K562 (cell line): ENCODE results near the gene NMUR1. TPM values are rescaled to one million over a fixed set of nuclear protein-coding genes. Genes with fewer than 3 reads are reported as not detected.

Experiments used
- ATAC-seq: fragments of 200-7000 bp; cut with Tn5 transposase; 3 replicates; pipeline ENCODE4 v1.9.1; 2020; ENCODE audit warnings: moderate library complexity
- BruUV-seq: library from RNA; stranded (reverse); fragments of 400-500 nt; replicated peaks from 2 replicates; lab custom pipeline; 2021; lab: Mats Ljungman, UMichigan
- CTCF ChIA-PET: fragments of 300-600 bp; formaldehyde crosslinking; extraction: SDS; loops from one replicate; lab custom pipeline; 2021; ENCODE audit warnings: low intra/inter-chr PET ratio; lab: Yijun Ruan, JAX
- POLR2A ChIA-PET: fragments of 300-600, 350-650 bp; sonication (Branson Sonifier 250); formaldehyde crosslinking; extraction: SDS; loops from one replicate; lab custom pipeline; 2021; ENCODE audit warnings: antibody characterized with exemption, inconsistent platforms; lab: Yijun Ruan, JAX
- DNase-seq, 4 experiments: peaks; one replicate each; pipeline versions ENCODE4 v3.0.0 to v3.0.0-alpha.2; 2011 to 2018; ENCODE audit warnings: low spot score in 3 of 4, mixed read lengths in 3 of 4; ENCODE audit errors: extremely low read depth in 1 of 4
- FAIRE-seq: peaks from 2 replicates; lab custom pipeline; 2011; peaks lifted over from hg19 to GRCh38; lab: Jason Lieb, UNC
- H2AFZ ChIP-seq: 2 replicates; pipeline ENCODE4 v1.6.0; 2011; ENCODE audit warnings: low read depth, low read length, control low read depth, inconsistent platforms
- H3K27ac ChIP-seq: fragments of 200-600 bp; 3 replicates; pipeline ENCODE4 v1.8.0; 2011; ENCODE audit warnings: low read depth, mild to moderate bottlenecking, control low read depth, inconsistent platforms, low read length, moderate library complexity, mixed read lengths; ENCODE audit errors: extremely low read depth
- H3K27me3 ChIP-seq, 2 experiments: fragments of 300-600 bp in 1 of 2; 2 replicates in 1 of 2; 3 replicates in 1 of 2; pipeline versions ENCODE4 v1.6.0 to v1.8.0; 2011; ENCODE audit warnings: inconsistent platforms in 2 of 2, low read length in 2 of 2, mild to moderate bottlenecking in 1 of 2, mixed read lengths in 1 of 2, moderate library complexity in 1 of 2; ENCODE audit not compliant: control insufficient read depth in 2 of 2, insufficient read depth in 2 of 2
- H3K36me3 ChIP-seq: fragments of 300-600 bp; 3 replicates; pipeline ENCODE4 v1.8.0; 2011; ENCODE audit warnings: mild to moderate bottlenecking, low read length, inconsistent platforms; ENCODE audit not compliant: control insufficient read depth, insufficient read depth
- H3K4me1 ChIP-seq, 2 experiments: fragments of 200-600 bp in 1 of 2; replicated peaks in 1 of 2; 2 replicates in 1 of 2; 3 replicates in 1 of 2; pipeline versions ENCODE4 v1.5.1 to v1.8.0; 2011; ENCODE audit warnings: inconsistent platforms in 2 of 2, low read length in 2 of 2, mild to moderate bottlenecking in 1 of 2, mixed read lengths in 1 of 2, moderate library complexity in 1 of 2; ENCODE audit not compliant: control insufficient read depth in 2 of 2, insufficient read depth in 2 of 2
- H3K4me2 ChIP-seq: 2 replicates; pipeline ENCODE4 v1.6.1; 2011; ENCODE audit warnings: low read length, control low read depth, inconsistent platforms, mixed read lengths; ENCODE audit not compliant: insufficient read depth
- H3K4me3 ChIP-seq: fragments of 200-600 bp; sonication (generic), shearing (Covaris generic); 2 replicates; pipeline ENCODE4 v1.5.1; 2016; ENCODE audit warnings: control low read depth, inconsistent platforms
- H3K79me2 ChIP-seq: fragments of 200-600 bp; 3 replicates; pipeline ENCODE4 v1.8.0; 2011; ENCODE audit warnings: low read length, inconsistent platforms; ENCODE audit not compliant: control insufficient read depth, insufficient read depth
- H3K9ac ChIP-seq, 2 experiments: 2 replicates each; pipeline versions ENCODE4 v1.6.0 to v1.6.1; 2011; ENCODE audit warnings: low read depth in 2 of 2, low read length in 2 of 2, control low read depth in 1 of 2, inconsistent platforms in 1 of 2, mild to moderate bottlenecking in 1 of 2, mixed read lengths in 1 of 2; ENCODE audit not compliant: insufficient read depth in 1 of 2
- H3K9me1 ChIP-seq: one replicate; pipeline ENCODE4 v1.6.0; 2011; ENCODE audit warnings: inconsistent platforms, mild to moderate bottlenecking, low read length, moderate library complexity; ENCODE audit not compliant: control insufficient read depth, insufficient read depth
- H3K9me3 ChIP-seq: replicated peaks from 2 replicates; pipeline ENCODE4 v1.5.1; 2011; ENCODE audit warnings: low read depth, low read length, inconsistent platforms; ENCODE audit not compliant: control insufficient read depth, insufficient read depth
- H4K20me1 ChIP-seq: replicated peaks from 2 replicates; pipeline ENCODE4 v1.6.1; 2011; ENCODE audit warnings: low read length, inconsistent platforms, mixed read lengths; ENCODE audit not compliant: control insufficient read depth, insufficient read depth
- ARID1B ChIP-seq: fragments of 450-650 bp; IDR thresholded peaks from 2 replicates; pipeline ENCODE4 v1.6.1; 2016; ENCODE audit warnings: antibody characterized with exemption, mild to moderate bottlenecking, inconsistent platforms
- ATF3 ChIP-seq, 2 experiments: fragments of 450-650 bp in 1 of 2; sonication (generic) in 1 of 2; formaldehyde crosslinking in 1 of 2; IDR thresholded peaks in 1 of 2; conservative IDR thresholded peaks in 1 of 2; 2 replicates each; pipeline versions ENCODE4 v1.6.1 to v1.8.1; 2016 to 2023; ENCODE audit warnings: mild to moderate bottlenecking in 2 of 2, moderate library complexity in 2 of 2, inconsistent platforms in 1 of 2, missing genetic modification reagents in 1 of 2
- ATF7 ChIP-seq: fragments of 450-650 bp; IDR thresholded peaks from 2 replicates; pipeline ENCODE4 v1.7.1; 2014; ENCODE audit warnings: mild to moderate bottlenecking, moderate library complexity
- CBFA2T3 ChIP-seq: fragments of 450-650 bp; IDR thresholded peaks from 2 replicates; pipeline ENCODE4 v1.6.1; 2017
- CHAMP1 ChIP-seq: fragments of 450-650 bp; IDR thresholded peaks from 2 replicates; pipeline ENCODE4 v1.6.1; 2016; ENCODE audit warnings: mild to moderate bottlenecking
- FOXA3 ChIP-seq, 2 experiments: fragments of 450-650 bp in 1 of 2; sonication (generic) in 1 of 2; formaldehyde crosslinking; IDR thresholded peaks in 1 of 2; conservative IDR thresholded peaks in 1 of 2; 2 replicates each; pipeline versions ENCODE4 v1.4.0 to v1.8.0; 2020 to 2022; ENCODE audit warnings: mild to moderate bottlenecking in 2 of 2, missing genetic modification reagents in 1 of 2
- JUND ChIP-seq, 2 experiments: IDR thresholded peaks; 2 replicates in 1 of 2; 3 replicates in 1 of 2; pipeline ENCODE4 v1.6.1; 2011; ENCODE audit warnings: borderline replicate concordance in 2 of 2, low read depth in 2 of 2, low read length in 2 of 2, improper control_type of control experiment in 1 of 2, missing biosample characterization in 1 of 2, missing genetic modification characterization in 1 of 2, missing genetic modification reagents in 1 of 2
- KAT7 ChIP-seq: sonication (generic); formaldehyde crosslinking; IDR thresholded peaks from 2 replicates; pipeline ENCODE4 v1.8.0; 2022; ENCODE audit warnings: missing genetic modification reagents, mild to moderate bottlenecking, borderline replicate concordance
- MEIS2 ChIP-seq: fragments of 450-650 bp; IDR thresholded peaks from 2 replicates; pipeline ENCODE4 v1.6.1; 2014; ENCODE audit warnings: mild to moderate bottlenecking; ENCODE audit not compliant: partially characterized antibody
- NCOR1 ChIP-seq: fragments of 450-650 bp; IDR thresholded peaks from 2 replicates; pipeline ENCODE4 v1.6.1; 2016; ENCODE audit warnings: mild to moderate bottlenecking, moderate library complexity
- NRF1 ChIP-seq, 2 experiments: fragments of 450-650 bp; IDR thresholded peaks in 1 of 2; conservative IDR thresholded peaks in 1 of 2; 2 replicates each; pipeline ENCODE4 v1.6.1; 2014; ENCODE audit warnings: mild to moderate bottlenecking in 2 of 2
- SMARCA4 ChIP-seq: fragments of 450-650 bp; IDR thresholded peaks from 2 replicates; pipeline ENCODE4 v1.6.1; 2016
- TCF3 ChIP-seq: sonication (generic); formaldehyde crosslinking; IDR thresholded peaks from 2 replicates; pipeline ENCODE4 v1.4.0; 2020; ENCODE audit warnings: mild to moderate bottlenecking, missing genetic modification reagents
- TEAD4 ChIP-seq, 2 experiments: sonication (generic) in 1 of 2; formaldehyde crosslinking in 1 of 2; IDR thresholded peaks; 2 replicates each; pipeline versions ENCODE4 v1.6.1 to v1.8.0; 2012 to 2022; ENCODE audit warnings: borderline replicate concordance in 1 of 2, inconsistent platforms in 1 of 2, low read length in 1 of 2, mild to moderate bottlenecking in 1 of 2, missing genetic modification reagents in 1 of 2
- TFE3 ChIP-seq: fragments of 450-650 bp; formaldehyde crosslinking; IDR thresholded peaks from 2 replicates; pipeline ENCODE4 v1.4.0; 2020; ENCODE audit warnings: mild to moderate bottlenecking, mixed read lengths
- XRCC5 ChIP-seq: fragments of 200-400 bp; formaldehyde crosslinking; IDR thresholded peaks from 2 replicates; pipeline ENCODE4 v1.6.1; 2017; ENCODE audit warnings: low read depth, mild to moderate bottlenecking, low read length
- ZNF696 ChIP-seq: fragments of 250-450 bp; sonication (Bioruptor Pico); conservative IDR thresholded peaks from 2 replicates; pipeline ENCODE4 v1.4.0; 2020; ENCODE audit warnings: mild to moderate bottlenecking, moderate library complexity
- WGBS: fragments of 100-300 bp; shearing (Covaris generic); methylation state at CpG from one replicate; pipeline ENCODE4 v1.1.6; 2016; ENCODE audit warnings: low coverage, mixed read lengths; ENCODE audit not compliant: insufficient coverage; ENCODE audit errors: missing lambda C conversion rate; 5-methylcytosine and 5-hydroxymethylcytosine counted together
- in situ Hi-C: fragments of 300-500 bp; cut with MboI; formaldehyde crosslinking; loops from 4 replicates; pipeline ENCODE4 v1.15.0; 2018; ENCODE audit warnings: inconsistent platforms, mixed read lengths
- intact Hi-C: fragments of 100-400 bp; cut with micrococcal nuclease; formaldehyde crosslinking; loops from 2 replicates; pipeline ENCODE4 v1.14.2; 2022
- polyA plus RNA-seq, 8 experiments: library from polyadenylated mRNA; depleted of rRNA in 4 of 8; stranded (reverse) in 5 of 8; unstranded in 3 of 8; fragments of >200 nt; fragmentation: Nextera tagmentation in 2 of 8; fragmentation: Illumina TruSeq in 1 of 8; extraction: Ambion mirVana in 2 of 8; extraction: Trizol in 1 of 8; gene quantifications; 2 replicates each; pipeline versions ENCODE4 v1.2.1 to v1.2.3, GENCODE V29; 2011 to 2014; ENCODE audit warnings: inconsistent platforms in 1 of 8, missing spikeins in 1 of 8
- total RNA-seq, 7 experiments: library from RNA; depleted of rRNA in 6 of 7; stranded (reverse); fragments of >200 nt in 6 of 7; fragmentation: Illumina TruSeq in 2 of 7; extraction: Trizol in 2 of 7; gene quantifications; 2 replicates each; pipeline versions ENCODE4 v1.2.1 to v1.2.3, GENCODE V29; 2011 to 2021; ENCODE audit warnings: low replicate concordance in 1 of 7

Gene NMUR1
- total and polyA plus RNA-seq, 9 of the 15 experiments (the other 6 are each of a cell fraction or from before 2014, with no cell fraction given), result 0.01 to 0.27 (median 0.15) TPM

DNA sequence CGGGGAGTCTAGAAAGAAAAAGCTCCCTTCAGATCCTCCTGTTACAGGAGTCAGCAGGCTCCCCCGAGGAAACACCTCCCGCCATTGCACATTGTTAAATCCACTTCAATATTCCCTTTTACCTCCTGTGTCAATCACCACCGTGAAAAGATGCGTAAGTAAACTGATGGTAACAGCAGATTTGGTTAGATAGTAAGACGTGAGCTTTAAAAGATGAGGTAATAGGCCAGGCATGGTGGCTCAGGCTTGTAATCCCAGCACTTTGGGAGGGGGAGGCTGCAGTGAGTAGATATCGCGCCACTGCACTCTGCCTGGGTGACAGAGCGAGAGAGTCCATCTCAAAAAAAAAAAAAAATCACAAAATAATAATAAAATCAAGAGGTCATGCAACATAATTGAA, 50.8 kb downstream of the NMUR1 start:
- Histone ChIP-seq H3K4me1 (peaks cover 0 to 15% of the 10 kb centered on the region in 2 experiments; a peak in 2 of 5 replicates), H3K27ac (no peak overlapping the region), H3K4me2 (no peak overlapping the region), H3K4me3 (no peak overlapping the region), H3K27me3 (no peaks in the 10 kb centered on the region), H2AFZ (peak overlapping the region; percentile 55; the same call in 1 of the 2 replicates), H3K9me3 (no peaks in the 10 kb centered on the region), H3K79me2 (no peaks in the 10 kb centered on the region), H4K20me1 (no peaks in the 10 kb centered on the region), H3K9me1 (no peaks in the 10 kb centered on the region), H3K9ac (no peak overlapping the region), H3K36me3 (no peaks in the 10 kb centered on the region)
- intact Hi-C loops (no loop called here), in situ Hi-C loops (no loop called here)
- FAIRE-seq (no peak), ATAC-seq (peak; percentile 81), DNase-seq (peak in 1 of 4 experiments; percentile 50)
- BruUV-seq, result no TSS peak
- POLR2A ChIA-PET, result interaction anchor here (0.6 to 8.3 kb wide), 3 partner anchors 13 to 638 kb away, joined by 3 to 74 read pairs (median 3); partner anchors contain the start of gene NCL
- CTCF ChIA-PET, result no interaction called here
- WGBS, result 20% methylated on average over 9 of the region's 9 CpGs
- TF ChIP-seq ARID1B (peak; percentile 58; the same call in 1 of the 2 replicates), ZNF696 (CRISPR knock-in tag) (no peak), NCOR1 (peak; percentile 8; the same call in 1 of the 2 replicates), TEAD4 (IDR thresholded peaks at IDR 0.05; ENCODE audit: low read length) (0 out of 2 replicates have a peak, but pooled peaks have one; percentile 20), TEAD4 (CRISPR knock-in tag; IDR thresholded peaks at IDR 0.05; ENCODE audit: borderline replicate concordance) (no peak), XRCC5 (no peak), NRF1 (conservative IDR thresholded peaks at IDR 0.05 in 1 of 2, IDR thresholded peaks at IDR 0.05 in 1 of 2) (peak in 1 of 2 experiments; percentile 16; a peak in 1 of 4 replicates), JUND (IDR thresholded peaks at IDR 0.05; ENCODE audit: borderline replicate concordance, low read depth, low read length) (peak; percentile 45; the same call in 1 of the 2 replicates), JUND (tag; IDR thresholded peaks at IDR 0.05; ENCODE audit: borderline replicate concordance, low read depth, low read length) (peak; percentile 21; the same call in 1 of the 3 replicates), TCF3 (CRISPR knock-in tag) (peak; percentile 20; the same call in 1 of the 2 replicates), MEIS2 (peak; percentile 51), CBFA2T3 (peak; percentile 47; the same call in 1 of the 2 replicates), ATF7 (peak; percentile 76), KAT7 (CRISPR knock-in tag) (no peak), TFE3 (CRISPR knock-in tag) (no peak), FOXA3 (CRISPR knock-in tag; conservative IDR thresholded peaks at IDR 0.05 in 1 of 2, IDR thresholded peaks at IDR 0.05 in 1 of 2) (no peak), SMARCA4 (peak; percentile 30; the same call in 1 of the 2 replicates), CHAMP1 (no peak), ATF3 (IDR thresholded peaks at IDR 0.05) (peak; percentile 64), ATF3 (CRISPR knock-in tag; conservative IDR thresholded peaks at IDR 0.05) (no peak)
